K562 (cell line): ENCODE results near the gene HLA-F. TPM values are rescaled to one million over a fixed set of nuclear protein-coding genes. Genes with fewer than 3 reads are reported as not detected.

ENCODE experiments used
- ATAC-seq: fragments of 200-7000 bp; cut with Tn5 transposase; 3 replicates; pipeline ENCODE4 v1.9.1; 2020; ENCODE audit warnings: moderate library complexity
- BruUV-seq: library from RNA; stranded (reverse); fragments of 400-500 nt; replicated peaks from 2 replicates; lab custom pipeline; 2021; lab: Mats Ljungman, UMichigan
- CTCF ChIA-PET: fragments of 300-600 bp; formaldehyde crosslinking; extraction: SDS; loops from one replicate; lab custom pipeline; 2021; ENCODE audit warnings: low intra/inter-chr PET ratio; lab: Yijun Ruan, JAX
- POLR2A ChIA-PET: fragments of 300-600, 350-650 bp; sonication (Branson Sonifier 250); formaldehyde crosslinking; extraction: SDS; loops from one replicate; lab custom pipeline; 2021; ENCODE audit warnings: antibody characterized with exemption, inconsistent platforms; lab: Yijun Ruan, JAX
- DNase-seq, 4 experiments: peaks; one replicate each; pipeline versions ENCODE4 v3.0.0 to v3.0.0-alpha.2; 2011 to 2018; ENCODE audit warnings: low spot score in 3 of 4, mixed read lengths in 3 of 4; ENCODE audit errors: extremely low read depth in 1 of 4
- FAIRE-seq: peaks from 2 replicates; lab custom pipeline; 2011; peaks lifted over from hg19 to GRCh38; lab: Jason Lieb, UNC
- H2AFZ ChIP-seq: 2 replicates; pipeline ENCODE4 v1.6.0; 2011; ENCODE audit warnings: low read depth, low read length, control low read depth, inconsistent platforms
- H3K27ac ChIP-seq: fragments of 200-600 bp; 3 replicates; pipeline ENCODE4 v1.8.0; 2011; ENCODE audit warnings: low read depth, mild to moderate bottlenecking, control low read depth, inconsistent platforms, low read length, moderate library complexity, mixed read lengths; ENCODE audit errors: extremely low read depth
- H3K27me3 ChIP-seq, 2 experiments: fragments of 300-600 bp in 1 of 2; 2 replicates in 1 of 2; 3 replicates in 1 of 2; pipeline versions ENCODE4 v1.6.0 to v1.8.0; 2011; ENCODE audit warnings: inconsistent platforms in 2 of 2, low read length in 2 of 2, mild to moderate bottlenecking in 1 of 2, mixed read lengths in 1 of 2, moderate library complexity in 1 of 2; ENCODE audit not compliant: control insufficient read depth in 2 of 2, insufficient read depth in 2 of 2
- H3K36me3 ChIP-seq: fragments of 300-600 bp; 3 replicates; pipeline ENCODE4 v1.8.0; 2011; ENCODE audit warnings: mild to moderate bottlenecking, low read length, inconsistent platforms; ENCODE audit not compliant: control insufficient read depth, insufficient read depth
- H3K4me1 ChIP-seq, 2 experiments: fragments of 200-600 bp in 1 of 2; replicated peaks in 1 of 2; 2 replicates in 1 of 2; 3 replicates in 1 of 2; pipeline versions ENCODE4 v1.5.1 to v1.8.0; 2011; ENCODE audit warnings: inconsistent platforms in 2 of 2, low read length in 2 of 2, mild to moderate bottlenecking in 1 of 2, mixed read lengths in 1 of 2, moderate library complexity in 1 of 2; ENCODE audit not compliant: control insufficient read depth in 2 of 2, insufficient read depth in 2 of 2
- H3K4me2 ChIP-seq: 2 replicates; pipeline ENCODE4 v1.6.1; 2011; ENCODE audit warnings: low read length, control low read depth, inconsistent platforms, mixed read lengths; ENCODE audit not compliant: insufficient read depth
- H3K4me3 ChIP-seq: fragments of 200-600 bp; sonication (generic), shearing (Covaris generic); 2 replicates; pipeline ENCODE4 v1.5.1; 2016; ENCODE audit warnings: control low read depth, inconsistent platforms
- H3K79me2 ChIP-seq: fragments of 200-600 bp; 3 replicates; pipeline ENCODE4 v1.8.0; 2011; ENCODE audit warnings: low read length, inconsistent platforms; ENCODE audit not compliant: control insufficient read depth, insufficient read depth
- H3K9ac ChIP-seq, 2 experiments: 2 replicates each; pipeline versions ENCODE4 v1.6.0 to v1.6.1; 2011; ENCODE audit warnings: low read depth in 2 of 2, low read length in 2 of 2, control low read depth in 1 of 2, inconsistent platforms in 1 of 2, mild to moderate bottlenecking in 1 of 2, mixed read lengths in 1 of 2; ENCODE audit not compliant: insufficient read depth in 1 of 2
- H3K9me1 ChIP-seq: one replicate; pipeline ENCODE4 v1.6.0; 2011; ENCODE audit warnings: inconsistent platforms, mild to moderate bottlenecking, low read length, moderate library complexity; ENCODE audit not compliant: control insufficient read depth, insufficient read depth
- H3K9me3 ChIP-seq: replicated peaks from 2 replicates; pipeline ENCODE4 v1.5.1; 2011; ENCODE audit warnings: low read depth, low read length, inconsistent platforms; ENCODE audit not compliant: control insufficient read depth, insufficient read depth
- H4K20me1 ChIP-seq: replicated peaks from 2 replicates; pipeline ENCODE4 v1.6.1; 2011; ENCODE audit warnings: low read length, inconsistent platforms, mixed read lengths; ENCODE audit not compliant: control insufficient read depth, insufficient read depth
- ATF4 ChIP-seq: fragments of 450-650 bp; formaldehyde crosslinking; IDR thresholded peaks from 2 replicates; pipeline ENCODE4 v1.4.0; 2022; ENCODE audit warnings: mild to moderate bottlenecking, moderate library complexity
- BHLHE40 ChIP-seq: IDR thresholded peaks from 2 replicates; pipeline ENCODE4 v1.6.1; 2011; ENCODE audit warnings: low read length, improper control_type of control experiment
- CBFA2T3 ChIP-seq: fragments of 450-650 bp; IDR thresholded peaks from 2 replicates; pipeline ENCODE4 v1.6.1; 2017
- HDAC2 ChIP-seq: fragments of 450-650 bp; IDR thresholded peaks from 2 replicates; pipeline ENCODE4 v1.6.1; 2016; ENCODE audit warnings: mild to moderate bottlenecking
- IRF9 ChIP-seq: fragments of 450-650 bp; IDR thresholded peaks from 2 replicates; pipeline ENCODE4 v1.6.1; 2016; ENCODE audit warnings: missing biosample characterization, missing genetic modification characterization
- JUNB ChIP-seq: fragments of 450-650 bp; formaldehyde crosslinking; conservative IDR thresholded peaks from 2 replicates; pipeline ENCODE4 v1.4.0; 2020; ENCODE audit warnings: mild to moderate bottlenecking
- KAT2B ChIP-seq: IDR thresholded peaks from one replicate; pipeline ENCODE4 v1.6.1; 2012; ENCODE audit warnings: low read depth, mild to moderate bottlenecking, control low read depth, inconsistent platforms, low read length, moderate library complexity
- MCM7 ChIP-seq, 2 experiments: fragments of 450-650 bp; IDR thresholded peaks; 2 replicates each; pipeline ENCODE4 v1.6.1; 2016 to 2018
- MED1 ChIP-seq: sonication (generic); formaldehyde crosslinking; IDR thresholded peaks from 2 replicates; pipeline ENCODE4 v1.8.1; 2023; ENCODE audit warnings: missing genetic modification reagents, borderline replicate concordance
- MNT ChIP-seq, 2 experiments: fragments of 450-650 bp; conservative IDR thresholded peaks; 2 replicates each; pipeline ENCODE4 v1.6.1; 2017; ENCODE audit warnings: mild to moderate bottlenecking in 2 of 2, moderate library complexity in 2 of 2
- MXD1 ChIP-seq: fragments of 250-450 bp; sonication (Bioruptor Pico); IDR thresholded peaks from 2 replicates; pipeline ENCODE4 v1.8.0; 2021; ENCODE audit warnings: borderline replicate concordance, mild to moderate bottlenecking, moderate library complexity; ENCODE audit not compliant: poor library complexity, severe bottlenecking
- NKRF ChIP-seq: fragments of 450-650 bp; IDR thresholded peaks from 2 replicates; pipeline ENCODE4 v1.6.1; 2016; ENCODE audit warnings: borderline replicate concordance
- RBBP5 ChIP-seq: fragments of 200-600 bp; sonication (generic); IDR thresholded peaks from 2 replicates; pipeline ENCODE4 v1.6.1; 2012; ENCODE audit warnings: borderline replicate concordance, mild to moderate bottlenecking, low read length, control low read depth, inconsistent platforms; ENCODE audit not compliant: insufficient read depth, poor library complexity, severe bottlenecking
- XRCC5 ChIP-seq: fragments of 200-400 bp; formaldehyde crosslinking; IDR thresholded peaks from 2 replicates; pipeline ENCODE4 v1.6.1; 2017; ENCODE audit warnings: low read depth, mild to moderate bottlenecking, low read length
- ZC3H4 ChIP-seq: sonication (generic); formaldehyde crosslinking; IDR thresholded peaks from 2 replicates; pipeline ENCODE4 v1.9.0; 2021; ENCODE audit warnings: missing genetic modification reagents, borderline replicate concordance
- ZNF143 ChIP-seq: sonication (generic); formaldehyde crosslinking; IDR thresholded peaks from 2 replicates; pipeline ENCODE4 v1.9.0; 2022; ENCODE audit warnings: mild to moderate bottlenecking, missing genetic modification reagents
- ZNF23 ChIP-seq: fragments of 250-450 bp; sonication (Bioruptor Pico); IDR thresholded peaks from 2 replicates; pipeline ENCODE4 v1.4.0; 2020; ENCODE audit warnings: mild to moderate bottlenecking
- WGBS: fragments of 100-300 bp; shearing (Covaris generic); methylation state at CpG from one replicate; pipeline ENCODE4 v1.1.6; 2016; ENCODE audit warnings: low coverage, mixed read lengths; ENCODE audit not compliant: insufficient coverage; ENCODE audit errors: missing lambda C conversion rate; 5-methylcytosine and 5-hydroxymethylcytosine counted together
- in situ Hi-C: fragments of 300-500 bp; cut with MboI; formaldehyde crosslinking; loops from 4 replicates; pipeline ENCODE4 v1.15.0; 2018; ENCODE audit warnings: inconsistent platforms, mixed read lengths
- intact Hi-C: fragments of 100-400 bp; cut with micrococcal nuclease; formaldehyde crosslinking; loops from 2 replicates; pipeline ENCODE4 v1.14.2; 2022
- polyA plus RNA-seq, 8 experiments: library from polyadenylated mRNA; depleted of rRNA in 4 of 8; stranded (reverse) in 5 of 8; unstranded in 3 of 8; fragments of >200 nt; fragmentation: Nextera tagmentation in 2 of 8; fragmentation: Illumina TruSeq in 1 of 8; extraction: Ambion mirVana in 2 of 8; extraction: Trizol in 1 of 8; gene quantifications; 2 replicates each; pipeline versions ENCODE4 v1.2.1 to v1.2.3, GENCODE V29; 2011 to 2014; ENCODE audit warnings: inconsistent platforms in 1 of 8, missing spikeins in 1 of 8
- total RNA-seq, 7 experiments: library from RNA; depleted of rRNA in 6 of 7; stranded (reverse); fragments of >200 nt in 6 of 7; fragmentation: Illumina TruSeq in 2 of 7; extraction: Trizol in 2 of 7; gene quantifications; 2 replicates each; pipeline versions ENCODE4 v1.2.1 to v1.2.3, GENCODE V29; 2011 to 2021; ENCODE audit warnings: low replicate concordance in 1 of 7
- TF ChIP-seq, protein P1 (sequence below): fragments of 250-450 bp; sonication (Bioruptor Pico); IDR thresholded peaks from 2 replicates; pipeline ENCODE4 v1.9.0; 2021; ENCODE audit warnings: mild to moderate bottlenecking

The HLA-F gene
- total and polyA plus RNA-seq, 9 of the 15 experiments (the other 6 are each of a cell fraction or from before 2014, with no cell fraction given) = 0.40 to 0.76 (median 0.46) TPM; not detected in 6

- Histone ChIP-seq H3K4me2 (no peak overlapping the region), H2AFZ (no peak overlapping the region), H4K20me1 (no peaks in the 10 kb centered on the region), H3K9ac (no peak overlapping the region), H3K9me3 (no peaks in the 10 kb centered on the region; the same call in 1 of the 2 replicates), H3K79me2 (no peaks in the 10 kb centered on the region), H3K9me1 (no peaks in the 10 kb centered on the region), H3K27ac (no peak overlapping the region), H3K36me3 (no peaks in the 10 kb centered on the region), H3K27me3 (peaks cover 0 to 22% of the 10 kb centered on the region in 2 experiments; a peak in 2 of 5 replicates), H3K4me3 (no peak overlapping the region), H3K4me1 (no peaks in the 10 kb centered on the region; a peak in 1 of 5 replicates)
- no peak for ATAC-seq
- no peak for FAIRE-seq
- WGBS = 0% methylated on average over 3 of the region's 3 CpGs
- CTCF ChIA-PET = no interaction called here
- no TSS peak for BruUV-seq
- intact Hi-C loops (no loop called here), in situ Hi-C loops (no loop called here)
- POLR2A ChIA-PET = no interaction called here
- no peak for DNase-seq
- TF ChIP-seq MED1 (CRISPR knock-in tag) (no peak), NKRF (no peak), KAT2B (no peak), XRCC5 (no peak), IRF9 (tag) (no peak), ZNF143 (CRISPR knock-in tag) (no peak), HDAC2 (no peak), ZNF23 (CRISPR knock-in tag) (no peak), RBBP5 (no peak), ZC3H4 (CRISPR knock-in tag) (no peak), ATF4 (CRISPR knock-in tag) (no peak), MXD1 (no peak), JUNB (CRISPR knock-in tag) (no peak), BHLHE40 (no peak), MNT (conservative IDR thresholded peaks at IDR 0.05) (no peak), MCM7 (IDR thresholded peaks at IDR 0.05) (no peak), CBFA2T3 (no peak)
- TF ChIP-seq, protein P1, sequence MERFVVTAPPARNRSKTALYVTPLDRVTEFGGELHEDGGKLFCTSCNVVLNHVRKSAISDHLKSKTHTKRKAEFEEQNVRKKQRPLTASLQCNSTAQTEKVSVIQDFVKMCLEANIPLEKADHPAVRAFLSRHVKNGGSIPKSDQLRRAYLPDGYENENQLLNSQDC (CRISPR knock-in tag) = no peak
Measured at GRCh38 chr6:29694637-29695036, 28.6 kb upstream of the HLA-F start.
